HepG2 (cell line): ENCODE measurements around the gene KISS1R. TPM values are rescaled to one million over a fixed set of nuclear protein-coding genes. Genes with fewer than 3 reads are reported as not detected.

ENCODE experiments used
- EZH2 ChIP-seq: conservative IDR thresholded peaks from 2 replicates; pipeline ENCODE4 v1.6.1; 2012; ENCODE audit warnings: mild to moderate bottlenecking, low read depth, low read length, moderate library complexity
- FOXO1 ChIP-seq: sonication (generic); formaldehyde crosslinking; IDR thresholded peaks from 2 replicates; pipeline ENCODE4 v1.4.0; 2020; ENCODE audit warnings: missing genetic modification reagents
- HMG20B ChIP-seq: conservative IDR thresholded peaks from 2 replicates; pipeline ENCODE4 v1.6.1; 2016; ENCODE audit warnings: missing genetic modification reagents, missing compliant biosample characterization
- HOXA3 ChIP-seq: sonication (generic); formaldehyde crosslinking; IDR thresholded peaks from 2 replicates; pipeline ENCODE4 v1.5.0; 2020; ENCODE audit warnings: missing genetic modification reagents
- KLF6 ChIP-seq: IDR thresholded peaks from 2 replicates; pipeline ENCODE4 v1.8.0; 2016; ENCODE audit warnings: missing biosample characterization, missing genetic modification reagents
- KLF9 ChIP-seq: IDR thresholded peaks from 2 replicates; pipeline ENCODE4 v1.6.1; 2016; ENCODE audit warnings: low read depth
- MYNN ChIP-seq: sonication (generic); formaldehyde crosslinking; IDR thresholded peaks from 2 replicates; pipeline ENCODE4 v1.4.0; 2020; ENCODE audit warnings: mild to moderate bottlenecking, low read depth, missing genetic modification reagents
- PATZ1 ChIP-seq: sonication (generic); formaldehyde crosslinking; IDR thresholded peaks from 2 replicates; pipeline ENCODE4 v1.4.0; 2020; ENCODE audit warnings: missing genetic modification reagents
- PBX3 ChIP-seq: sonication (generic); formaldehyde crosslinking; IDR thresholded peaks from 2 replicates; pipeline ENCODE4 v1.8.1; 2023; ENCODE audit warnings: missing genetic modification reagents, inconsistent platforms, borderline replicate concordance
- RARG ChIP-seq: sonication (generic); formaldehyde crosslinking; IDR thresholded peaks from 2 replicates; pipeline ENCODE4 v1.4.0; 2020; ENCODE audit warnings: low read depth, mild to moderate bottlenecking, missing genetic modification reagents
- SAP130 ChIP-seq: IDR thresholded peaks from 2 replicates; pipeline ENCODE4 v1.6.1; 2016; ENCODE audit warnings: low read depth
- SNAPC2 ChIP-seq: sonication (generic); formaldehyde crosslinking; IDR thresholded peaks from 2 replicates; pipeline ENCODE4 v1.8.1; 2022; ENCODE audit warnings: mild to moderate bottlenecking, missing genetic modification reagents
- TEAD3 ChIP-seq: optimal IDR thresholded peaks from 2 replicates; pipeline ENCODE3; 2016; ENCODE audit warnings: borderline replicate concordance
- ZFP36 ChIP-seq: fragments of 150-350 bp; IDR thresholded peaks from 2 replicates; pipeline ENCODE4 v1.6.1; 2018; ENCODE audit warnings: borderline replicate concordance, low read length, low read depth; ENCODE audit not compliant: partially characterized antibody
- ZNF234 ChIP-seq: sonication (generic); formaldehyde crosslinking; conservative IDR thresholded peaks from 2 replicates; pipeline ENCODE4 v1.5.1; 2020; ENCODE audit warnings: mild to moderate bottlenecking, missing genetic modification reagents
- ZNF432 ChIP-seq: sonication (generic); formaldehyde crosslinking; IDR thresholded peaks from 2 replicates; pipeline ENCODE4 v1.5.0; 2020; ENCODE audit warnings: missing genetic modification reagents, mild to moderate bottlenecking, borderline replicate concordance
- ZNF484 ChIP-seq: sonication (generic); formaldehyde crosslinking; IDR thresholded peaks from 2 replicates; pipeline ENCODE4 v1.5.1; 2020; ENCODE audit warnings: mild to moderate bottlenecking, low read depth, missing genetic modification reagents, borderline replicate concordance
- ZNF609 ChIP-seq: sonication (generic); formaldehyde crosslinking; IDR thresholded peaks from 2 replicates; pipeline ENCODE4 v1.4.0; 2020; ENCODE audit warnings: mild to moderate bottlenecking, missing genetic modification reagents, borderline replicate concordance
- ZNF629 ChIP-seq: sonication (generic); formaldehyde crosslinking; conservative IDR thresholded peaks from 2 replicates; pipeline ENCODE4 v1.5.0; 2020; ENCODE audit warnings: missing genetic modification reagents
- ZNF704 ChIP-seq: sonication (generic); formaldehyde crosslinking; IDR thresholded peaks from 2 replicates; pipeline ENCODE4 v1.8.1; 2023; ENCODE audit warnings: mild to moderate bottlenecking, inconsistent platforms, moderate library complexity, missing genetic modification reagents, borderline replicate concordance
- ZNF878 ChIP-seq: sonication (generic); formaldehyde crosslinking; IDR thresholded peaks from 2 replicates; pipeline ENCODE4 v1.8.1; 2023; ENCODE audit warnings: mild to moderate bottlenecking, missing genetic modification reagents, moderate library complexity
- polyA plus RNA-seq, 8 experiments: library from polyadenylated mRNA; depleted of rRNA in 3 of 8; stranded (reverse) in 7 of 8; unstranded in 1 of 8; fragments of >200 nt; fragmentation: Illumina TruSeq in 4 of 8; extraction: Trizol in 4 of 8; gene quantifications; 2 replicates each; pipeline versions ENCODE4 v1.2.1 to v1.2.3, GENCODE V29; 2011 to 2016; ENCODE audit warnings: low read depth in 4 of 8, missing spikeins in 1 of 8, mixed read lengths in 1 of 8; ENCODE audit not compliant: insufficient read depth in 1 of 8
- total RNA-seq, 5 experiments: library from RNA; depleted of rRNA; stranded (reverse); fragments of >200 nt; fragmentation: Illumina TruSeq; extraction: Trizol; gene quantifications; 2 replicates each; pipeline ENCODE4 v1.2.3, GENCODE V29; 2016; ENCODE audit warnings: low read depth in 1 of 5

KISS1R gene
- total and polyA plus RNA-seq, 2 of the 13 experiments (the other 11 are each of a cell fraction or from before 2014, with no cell fraction given): 1.1 to 10.2 TPM

GRCh38 chr19:952680-953444, 35.7 kb downstream of the KISS1R start (continued):
- TF ChIP-seq KLF6 (CRISPR knock-in tag): peak; percentile 87
- no peak for TF ChIP-seq ZNF484 (CRISPR knock-in tag)
- TF ChIP-seq SAP130 (CRISPR knock-in tag): peak; percentile 90
- TF ChIP-seq PBX3 (CRISPR knock-in tag): no peak
- no peak for TF ChIP-seq ZFP36
- peak; percentile 100 for TF ChIP-seq PATZ1 (CRISPR knock-in tag)
- peak; percentile 41 for TF ChIP-seq ZNF629
- TF ChIP-seq ZNF878 (CRISPR knock-in tag): peak; percentile 53; the same call in 1 of the 2 replicates
- no peak for TF ChIP-seq MYNN (CRISPR knock-in tag)
- TF ChIP-seq RARG (CRISPR knock-in tag): no peak
- peak; percentile 77 for TF ChIP-seq FOXO1 (CRISPR knock-in tag)
- no peak for TF ChIP-seq EZH2
- TF ChIP-seq ZNF609 (CRISPR knock-in tag): peak; percentile 86
- peak; percentile 79 for TF ChIP-seq TEAD3 (CRISPR knock-in tag)
- 0 out of 2 replicates have a peak, but pooled peaks have one; percentile 11 for TF ChIP-seq ZNF704 (CRISPR knock-in tag)
- no peak for TF ChIP-seq ZNF432 (CRISPR knock-in tag)
- peak; percentile 84 for TF ChIP-seq HMG20B (CRISPR knock-in tag)
- peak; percentile 66; the same call in 1 of the 2 replicates for TF ChIP-seq SNAPC2 (CRISPR knock-in tag)
- TF ChIP-seq KLF9 (CRISPR knock-in tag): 0 out of 2 replicates have a peak, but pooled peaks have one; percentile 17
- TF ChIP-seq ZNF234 (CRISPR knock-in tag): no peak
- TF ChIP-seq HOXA3: peak; percentile 87
